SH-SY5Y (cell line): ENCODE results near the gene DST.

Experiments used
- GATA2 ChIP-seq: IDR thresholded peaks from 2 replicates; pipeline ENCODE4 v1.6.1; 2011; ENCODE audit warnings: mild to moderate bottlenecking, low read depth, low read length
- GATA3 ChIP-seq: IDR thresholded peaks from 2 replicates; pipeline ENCODE4 v1.6.1; 2011; ENCODE audit warnings: low read depth, mild to moderate bottlenecking, low read length, moderate library complexity

DNA sequence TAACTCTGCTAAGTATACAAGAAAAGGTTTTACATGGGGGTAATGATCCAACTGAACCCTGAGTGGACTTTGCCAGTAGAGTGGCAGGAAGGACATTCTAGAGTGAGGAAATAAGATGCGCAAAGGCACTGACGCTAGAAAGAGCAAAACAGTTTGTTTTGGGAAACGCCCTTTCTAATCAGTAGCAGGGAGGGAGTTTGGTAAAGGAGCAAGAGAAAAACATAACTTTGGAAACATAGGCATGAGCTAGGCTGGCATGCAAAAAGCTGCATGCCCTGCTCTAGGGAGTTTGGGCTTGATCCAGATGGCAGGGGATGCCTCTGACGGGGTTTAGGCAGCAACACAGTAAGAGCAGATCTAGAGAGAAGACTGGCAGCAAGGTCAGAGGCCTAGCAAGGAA lies 135.2 kb downstream of the DST start:
- TF ChIP-seq GATA3 (no peak), GATA2 (no peak)
